ENCODE measurements around the gene MMEL1.
"Not testable (repeated sequence)": the region's sequence is repeated elsewhere in the genome, so short reads cannot be mapped to it uniquely, and the experiment has no call there.

Gene MMEL1

GRCh38 chr1:2573250-2573920, 59.4 kb downstream of the MMEL1 start:
- no peak for DNase-seq (ENCODE audit: low spot score)

- DNase-seq (ENCODE audit: low spot score), result no peak
Measured at GRCh38 chr1:2571348-2571747, 61.5 kb downstream of the MMEL1 start.

GRCh38 chr1:2570332-2570731, 62.5 kb downstream of the MMEL1 start:
- no peak for DNase-seq (ENCODE audit: low spot score)

GRCh38 chr1:2569703-2570102, 63.1 kb downstream of the MMEL1 start:
- not testable (repeated sequence) for DNase-seq (ENCODE audit: low spot score)

GRCh38 chr1:2569060-2569459, 63.8 kb downstream of the MMEL1 start:
- no peak for DNase-seq (ENCODE audit: low spot score)

GRCh38 chr1:2568187-2568816, 64.5 kb downstream of the MMEL1 start:
- not testable (repeated sequence) for DNase-seq (ENCODE audit: low spot score)

GRCh38 chr1:2567083-2567679, 65.6 kb downstream of the MMEL1 start:
- no peak for DNase-seq (ENCODE audit: low spot score)

GRCh38 chr1:2566101-2567045, 66.4 kb downstream of the MMEL1 start:
- no peak for DNase-seq (ENCODE audit: low spot score)

GRCh38 chr1:2564815-2565374, 67.9 kb downstream of the MMEL1 start:
- DNase-seq (ENCODE audit: low spot score), result no peak

- no peak for DNase-seq (ENCODE audit: low spot score)
Measured at GRCh38 chr1:2564006-2564814, 68.6 kb downstream of the MMEL1 start.

- no peak for DNase-seq (ENCODE audit: low spot score)
Measured at GRCh38 chr1:2563205-2563604, 69.6 kb downstream of the MMEL1 start.

- no peak for DNase-seq (ENCODE audit: low spot score)
Measured at GRCh38 chr1:2561898-2562895, 70.6 kb downstream of the MMEL1 start.

- DNase-seq (ENCODE audit: low spot score), result no peak
Measured at GRCh38 chr1:2561446-2561845, 71.4 kb downstream of the MMEL1 start.

- DNase-seq (ENCODE audit: low spot score), result no peak
Measured at GRCh38 chr1:2560299-2561073, 72.3 kb downstream of the MMEL1 start.

- no peak for DNase-seq (ENCODE audit: low spot score)
Measured at GRCh38 chr1:2559509-2560298, 73.1 kb downstream of the MMEL1 start.

- no peak for DNase-seq (ENCODE audit: low spot score)
Measured at GRCh38 chr1:2558861-2559260, 74.0 kb downstream of the MMEL1 start.

GRCh38 chr1:2558420-2558819, 74.4 kb downstream of the MMEL1 start:
- no peak for DNase-seq (ENCODE audit: low spot score)
